Suprapubic skin (tissue), 3 donors: ENCODE measurements around the gene PHYH.

Experiments used
- POLR2A ChIP-seq, 2 donors: fragments of 450-650 bp; IDR thresholded peaks; one replicate each; pipeline ENCODE4 v1.6.1; 2017; ENCODE audit warnings: antibody characterized with exemption in 2 of 2, mild to moderate bottlenecking in 2 of 2, moderate library complexity in 2 of 2
- TF ChIP-seq, protein P1 (sequence below), 2 donors: fragments of 200-600 bp in 1 of 2; fragments of 450-650 bp in 1 of 2; sonication (generic) in 1 of 2; IDR thresholded peaks; one replicate each; pipeline ENCODE4 v1.5.1; 2016 to 2019; ENCODE audit warnings: antibody characterized with exemption in 2 of 2, mild to moderate bottlenecking in 1 of 2, moderate library complexity in 1 of 2

DNA sequence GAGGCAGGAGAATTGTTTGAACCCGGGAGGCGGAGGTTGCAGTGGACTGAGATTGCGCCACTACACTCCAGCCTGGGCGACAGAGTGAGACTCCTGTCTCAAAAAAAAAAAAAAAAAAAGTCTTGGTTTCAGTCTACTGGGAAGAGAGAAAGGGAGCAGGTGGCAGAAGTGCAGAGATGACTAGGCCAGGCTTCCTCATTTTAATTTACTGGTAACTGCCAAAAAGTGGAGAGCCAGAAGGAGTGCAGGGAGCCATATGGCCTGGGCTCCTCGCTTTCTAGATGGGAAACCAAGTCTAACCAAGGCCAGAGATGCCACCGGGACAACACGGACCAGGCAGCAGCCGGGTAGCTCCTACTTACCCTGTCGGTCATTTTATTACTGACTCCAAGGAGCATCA, 36.0 kb upstream of the PHYH start:
- no peak for TF ChIP-seq POLR2A (IDR thresholded peaks at IDR 0.05)
- TF ChIP-seq, protein P1, sequence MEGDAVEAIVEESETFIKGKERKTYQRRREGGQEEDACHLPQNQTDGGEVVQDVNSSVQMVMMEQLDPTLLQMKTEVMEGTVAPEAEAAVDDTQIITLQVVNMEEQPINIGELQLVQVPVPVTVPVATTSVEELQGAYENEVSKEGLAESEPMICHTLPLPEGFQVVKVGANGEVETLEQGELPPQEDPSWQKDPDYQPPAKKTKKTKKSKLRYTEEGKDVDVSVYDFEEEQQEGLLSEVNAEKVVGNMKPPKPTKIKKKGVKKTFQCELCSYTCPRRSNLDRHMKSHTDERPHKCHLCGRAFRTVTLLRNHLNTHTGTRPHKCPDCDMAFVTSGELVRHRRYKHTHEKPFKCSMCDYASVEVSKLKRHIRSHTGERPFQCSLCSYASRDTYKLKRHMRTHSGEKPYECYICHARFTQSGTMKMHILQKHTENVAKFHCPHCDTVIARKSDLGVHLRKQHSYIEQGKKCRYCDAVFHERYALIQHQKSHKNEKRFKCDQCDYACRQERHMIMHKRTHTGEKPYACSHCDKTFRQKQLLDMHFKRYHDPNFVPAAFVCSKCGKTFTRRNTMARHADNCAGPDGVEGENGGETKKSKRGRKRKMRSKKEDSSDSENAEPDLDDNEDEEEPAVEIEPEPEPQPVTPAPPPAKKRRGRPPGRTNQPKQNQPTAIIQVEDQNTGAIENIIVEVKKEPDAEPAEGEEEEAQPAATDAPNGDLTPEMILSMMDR (IDR thresholded peaks at IDR 0.05), result no peak
